HG03064 (cell line): ENCODE data around the gene CD27.
A peak's percentile ranks its signal among the peaks of the same experiment; 100 is the strongest.
"Not testable (repeated sequence)": the region's sequence is repeated elsewhere in the genome, so short reads cannot be mapped to it uniquely, and the experiment has no call there.

Experiments
- ATAC-seq: cut with Tn5 transposase; IDR thresholded peaks from one replicate; pipeline ENCODE4 v1.9.1; 2021; ENCODE audit warnings: low read depth; ENCODE audit not compliant: unreplicated experiment

CD27 gene

GRCh38 chr12:6444704-6445688 lies at the start of gene CD27:
Gene CD27, plus strand, starts transcription at chr12:6444955. Its CDS starts 141 bp downstream, at chr12:6445096.
- ATAC-seq: no peak

DNA sequence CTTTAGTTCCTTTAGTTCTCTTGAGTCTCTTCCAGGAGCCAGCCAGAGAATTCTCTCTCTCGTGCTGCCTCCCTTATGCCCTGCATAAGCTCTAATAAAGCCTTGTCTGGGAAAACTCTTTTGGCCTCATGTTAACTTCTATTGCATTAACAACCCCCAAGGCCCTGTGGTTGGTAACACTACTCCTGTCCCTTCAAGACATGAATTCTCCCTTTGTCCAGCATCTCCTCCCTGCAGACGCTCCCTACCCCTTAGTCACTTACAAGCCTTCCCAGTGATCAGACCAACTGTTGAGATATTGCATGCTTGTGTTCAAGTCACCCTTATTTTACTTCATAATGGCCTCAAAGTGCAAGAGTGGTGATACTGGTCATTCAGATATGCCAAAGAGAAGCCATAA lies 48.7 kb upstream of the CD27 start:
- no peak for ATAC-seq

- ATAC-seq: no peak
Observed at GRCh38 chr12:6399884-6400644, 44.7 kb upstream of the CD27 start.

- no peak for ATAC-seq
Observed at GRCh38 chr12:6404390-6404789, 40.4 kb upstream of the CD27 start.

DNA sequence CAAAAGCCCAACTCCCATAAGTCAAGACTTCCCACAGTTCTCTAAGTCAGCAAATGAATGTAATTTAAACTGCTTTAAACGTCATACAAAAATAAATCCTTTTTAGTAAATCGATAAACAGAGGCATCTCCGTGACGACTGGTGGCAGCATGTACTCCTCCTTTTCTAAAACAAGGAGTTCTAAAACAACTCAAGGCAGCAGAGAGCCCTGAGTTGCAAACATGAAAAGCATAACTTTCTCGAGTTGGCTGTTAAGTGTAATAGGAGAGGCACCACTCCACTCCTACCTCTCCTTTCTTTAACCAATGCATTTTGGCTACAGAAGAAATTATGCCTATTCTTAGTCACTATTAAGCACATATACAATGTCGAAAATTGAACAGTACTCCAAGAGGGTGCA lies 38.8 kb upstream of the CD27 start:
- no peak for ATAC-seq

DNA sequence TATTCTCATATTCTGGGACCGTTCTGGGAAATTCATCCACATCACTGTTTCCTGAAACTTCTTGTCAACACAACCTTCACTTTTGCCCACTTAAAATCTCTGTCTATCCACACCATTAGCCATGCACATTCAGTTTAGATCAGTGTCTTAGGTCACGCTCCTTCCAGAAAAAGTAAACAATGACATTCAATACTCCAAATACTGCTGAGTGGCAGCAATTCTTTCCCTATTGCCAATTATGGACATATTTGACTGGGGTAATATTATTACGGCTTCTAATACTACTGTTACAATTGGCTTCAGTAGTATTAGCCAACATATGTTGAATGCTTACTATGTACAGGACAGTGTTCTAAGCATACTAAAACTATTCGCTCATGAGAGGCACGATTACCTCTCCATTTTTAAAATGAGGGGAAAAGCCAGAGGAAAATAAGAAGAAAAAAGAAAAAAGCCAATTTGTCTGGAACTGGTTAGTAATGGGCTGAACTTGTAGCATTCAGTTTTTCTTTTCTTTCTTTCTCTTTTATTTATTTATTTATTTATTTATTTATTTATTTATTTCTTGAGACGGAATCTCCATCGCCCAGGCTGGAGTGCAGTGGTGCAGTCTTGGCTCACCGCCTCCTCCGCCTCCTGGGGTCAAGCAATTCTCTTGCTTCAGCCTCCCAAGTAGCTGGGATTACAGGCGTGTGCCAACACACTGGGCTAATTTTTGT lies 37.4 kb upstream of the CD27 start:
- no peak for ATAC-seq

DNA sequence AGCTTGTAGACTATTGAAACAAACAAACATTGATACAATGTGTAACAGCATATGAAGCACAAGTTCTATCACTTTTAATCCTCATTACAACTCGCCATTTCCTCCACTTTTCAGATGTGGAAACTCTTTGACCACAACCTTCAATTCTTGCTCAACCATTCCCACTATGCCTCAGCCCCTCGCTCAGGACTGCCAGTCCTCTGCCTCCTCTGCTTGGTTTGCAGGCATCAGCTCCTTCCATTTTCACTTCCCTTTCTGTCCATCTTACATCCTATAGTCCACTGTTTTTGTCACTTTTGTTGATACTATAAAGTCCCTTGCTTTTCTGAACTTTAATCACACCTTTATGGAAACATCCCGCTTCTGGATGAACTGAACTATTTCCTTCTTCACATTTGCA lies 28.2 kb upstream of the CD27 start:
- no peak for ATAC-seq

DNA sequence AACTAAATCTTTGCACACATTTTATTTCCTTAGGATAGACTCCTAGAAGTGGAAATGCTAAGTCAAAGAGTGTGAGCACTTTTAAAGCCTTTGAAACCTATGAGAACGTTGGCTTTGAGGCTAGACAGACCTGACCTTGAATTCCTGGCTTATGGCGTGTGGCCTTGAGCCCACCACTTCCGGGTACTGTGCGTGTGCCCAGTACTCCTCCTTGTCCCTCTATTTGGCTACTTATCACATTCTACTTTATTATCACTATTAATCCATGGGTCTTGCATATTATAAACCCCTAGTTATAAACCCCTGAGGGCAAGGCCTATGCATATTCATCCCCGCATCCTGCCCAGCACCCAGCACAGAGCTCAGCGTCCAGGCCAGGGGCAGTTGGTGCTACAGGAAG lies 26.0 kb upstream of the CD27 start:
- no peak for ATAC-seq

DNA sequence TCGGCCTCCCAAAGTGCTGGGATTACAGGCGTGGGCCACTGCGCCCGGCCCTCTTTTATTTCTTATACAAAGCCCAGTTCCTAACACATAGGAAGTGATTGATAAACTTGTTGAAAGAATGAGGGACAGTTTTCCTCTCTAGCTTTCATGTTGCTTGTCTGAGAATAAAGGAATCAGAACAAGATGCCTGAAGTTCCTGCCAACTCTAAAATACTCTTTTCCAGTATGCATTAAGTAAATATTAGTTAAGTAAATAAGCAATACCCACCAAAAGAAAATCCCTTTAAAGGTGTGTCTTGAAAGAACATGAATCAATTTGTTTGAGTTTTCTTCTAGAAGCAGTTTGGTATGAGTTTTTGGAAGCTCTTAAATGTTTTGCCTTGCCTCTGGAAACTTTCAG lies 24.4 kb upstream of the CD27 start:
- no peak for ATAC-seq

GRCh38 chr12:6423267-6424007 lies 21.3 kb upstream of the CD27 start:
- ATAC-seq: no peak

DNA sequence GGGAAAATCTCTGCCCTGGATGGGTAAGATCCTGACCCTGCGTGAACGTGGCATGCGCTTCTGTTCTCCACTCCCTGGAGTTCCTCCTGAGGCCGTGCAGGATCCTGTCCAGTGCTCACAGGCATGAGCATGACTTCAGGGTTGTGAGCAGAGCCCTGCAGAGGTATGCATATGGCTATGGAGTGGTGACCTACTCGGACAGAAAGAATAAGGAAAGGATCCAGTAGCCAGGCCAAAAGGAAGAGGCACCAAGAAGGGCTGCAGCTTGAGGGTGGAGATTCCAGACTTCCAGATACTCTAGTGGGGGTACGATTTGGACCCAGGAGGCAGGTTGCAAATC lies 20.8 kb upstream of the CD27 start:
- no peak for ATAC-seq

GRCh38 chr12:6424866-6425265 lies 19.9 kb upstream of the CD27 start:
- no peak for ATAC-seq

DNA sequence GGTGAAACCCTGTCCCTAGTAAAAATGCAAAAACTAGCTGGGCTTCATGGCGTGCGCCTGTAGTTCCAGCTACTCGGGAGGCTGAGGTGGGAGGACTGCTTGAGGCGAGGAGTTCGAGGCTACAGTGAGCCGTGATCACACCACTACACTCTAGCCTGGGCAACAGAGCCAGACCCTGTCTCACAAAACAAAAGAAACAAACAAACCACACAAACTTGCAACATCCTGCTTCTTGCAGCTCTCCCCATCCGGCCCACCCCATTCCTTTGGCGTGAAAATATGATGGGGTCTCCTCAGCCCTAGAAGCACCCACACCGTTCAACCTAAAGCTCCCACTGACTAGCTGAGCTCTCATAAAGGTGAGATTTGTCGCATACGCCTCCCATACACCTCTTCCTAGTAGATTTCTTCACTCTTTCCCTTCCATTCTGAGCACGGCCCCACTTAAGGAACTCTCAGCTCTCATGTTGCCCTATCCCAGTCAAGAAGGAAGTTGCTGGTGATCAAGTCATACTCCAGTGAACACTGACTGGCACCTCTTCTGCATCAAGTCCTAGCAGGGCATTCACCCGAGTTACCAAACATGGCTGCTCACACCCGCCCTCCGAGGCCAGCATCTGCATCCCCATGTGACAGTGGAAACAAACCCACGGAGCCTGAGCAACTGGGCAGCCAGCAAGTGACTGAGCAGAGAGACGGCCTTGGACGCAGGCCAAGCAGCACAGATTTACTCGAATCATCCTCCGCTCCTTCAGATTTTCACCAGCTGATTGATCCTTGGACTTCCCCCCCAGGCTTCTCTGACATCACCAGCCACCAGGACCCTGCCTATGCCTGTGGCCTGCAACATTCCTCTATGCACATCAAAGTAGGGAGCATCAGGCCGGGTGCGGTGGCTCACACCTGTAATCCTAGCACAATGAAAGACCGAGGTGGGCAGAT lies 18.9 kb upstream of the CD27 start:
- no peak for ATAC-seq

DNA sequence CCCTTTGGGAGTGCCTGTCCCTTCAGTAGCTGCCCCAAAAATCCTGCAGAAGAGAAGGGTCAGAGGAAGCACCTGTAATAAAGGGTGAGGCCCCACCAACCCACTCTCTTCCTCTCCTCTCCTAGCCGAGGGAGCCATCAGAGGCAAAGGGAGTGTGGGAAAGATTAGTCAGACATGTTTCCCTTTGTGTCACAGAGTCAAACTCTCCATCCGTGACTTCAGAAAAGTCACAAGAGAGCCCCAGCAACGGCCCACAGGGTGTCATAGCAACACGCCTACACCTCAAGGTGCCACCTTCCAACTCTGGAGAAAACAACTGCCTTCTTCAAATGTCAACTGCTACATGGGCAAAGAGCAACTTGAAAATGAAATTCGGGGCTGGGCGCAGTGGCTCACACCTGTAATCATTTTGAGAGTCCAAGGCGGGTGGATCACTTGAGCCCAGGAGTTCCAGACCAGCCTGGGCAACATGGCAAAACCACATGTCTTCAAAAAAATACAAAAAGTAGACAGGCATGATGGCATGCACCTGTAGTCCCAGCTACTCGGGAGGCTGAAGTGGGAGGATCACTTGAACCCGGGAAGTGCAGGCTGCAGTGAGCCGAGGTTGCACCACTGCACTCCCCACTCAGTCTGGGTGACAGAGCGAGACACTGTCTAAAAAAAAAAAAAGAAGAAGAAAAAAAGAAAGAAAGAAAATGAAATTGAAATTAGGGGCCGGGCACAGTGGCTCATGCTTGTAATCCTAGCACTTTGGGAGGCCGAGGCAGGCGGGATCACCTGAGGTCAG lies 17.7 kb upstream of the CD27 start:
- ATAC-seq: peak; percentile 57

DNA sequence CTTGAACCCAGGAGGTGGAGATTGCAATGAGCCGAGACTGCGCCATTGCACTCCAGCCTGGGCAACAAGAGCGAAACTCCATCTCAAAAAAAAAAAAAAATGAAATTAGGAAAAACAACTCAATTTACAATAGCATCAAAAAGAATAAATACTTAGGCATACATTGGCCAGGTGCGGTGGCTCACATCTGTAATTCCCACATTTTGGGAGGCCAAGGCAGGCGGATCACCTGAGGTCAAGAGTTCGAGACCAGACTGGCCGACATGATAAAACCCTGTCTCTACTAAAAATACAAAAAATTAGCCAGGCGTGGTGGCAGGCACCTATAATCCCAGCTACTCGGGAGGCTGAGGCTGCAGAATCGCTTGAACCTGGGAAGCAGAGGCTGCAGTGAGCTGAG lies 17.0 kb upstream of the CD27 start:
- not testable (repeated sequence) for ATAC-seq

DNA sequence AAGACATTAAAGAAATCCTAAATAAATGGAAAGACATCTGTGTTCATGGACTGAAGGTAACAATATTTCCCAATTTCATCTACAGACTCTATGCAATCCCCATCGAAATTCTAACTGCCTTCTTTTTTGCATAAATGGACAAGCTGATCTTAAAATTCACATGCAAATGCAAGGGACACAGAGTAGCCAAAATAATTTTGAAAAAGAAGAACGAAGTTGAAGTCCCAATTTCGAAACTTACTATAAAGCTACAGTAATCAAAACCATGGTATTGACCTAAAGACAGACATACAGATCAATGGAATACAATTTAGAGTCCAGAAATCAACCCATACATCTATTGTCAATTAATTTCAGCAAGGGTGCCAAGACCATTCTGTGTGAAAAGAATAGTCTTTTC lies 16.4 kb upstream of the CD27 start:
- no peak for ATAC-seq

DNA sequence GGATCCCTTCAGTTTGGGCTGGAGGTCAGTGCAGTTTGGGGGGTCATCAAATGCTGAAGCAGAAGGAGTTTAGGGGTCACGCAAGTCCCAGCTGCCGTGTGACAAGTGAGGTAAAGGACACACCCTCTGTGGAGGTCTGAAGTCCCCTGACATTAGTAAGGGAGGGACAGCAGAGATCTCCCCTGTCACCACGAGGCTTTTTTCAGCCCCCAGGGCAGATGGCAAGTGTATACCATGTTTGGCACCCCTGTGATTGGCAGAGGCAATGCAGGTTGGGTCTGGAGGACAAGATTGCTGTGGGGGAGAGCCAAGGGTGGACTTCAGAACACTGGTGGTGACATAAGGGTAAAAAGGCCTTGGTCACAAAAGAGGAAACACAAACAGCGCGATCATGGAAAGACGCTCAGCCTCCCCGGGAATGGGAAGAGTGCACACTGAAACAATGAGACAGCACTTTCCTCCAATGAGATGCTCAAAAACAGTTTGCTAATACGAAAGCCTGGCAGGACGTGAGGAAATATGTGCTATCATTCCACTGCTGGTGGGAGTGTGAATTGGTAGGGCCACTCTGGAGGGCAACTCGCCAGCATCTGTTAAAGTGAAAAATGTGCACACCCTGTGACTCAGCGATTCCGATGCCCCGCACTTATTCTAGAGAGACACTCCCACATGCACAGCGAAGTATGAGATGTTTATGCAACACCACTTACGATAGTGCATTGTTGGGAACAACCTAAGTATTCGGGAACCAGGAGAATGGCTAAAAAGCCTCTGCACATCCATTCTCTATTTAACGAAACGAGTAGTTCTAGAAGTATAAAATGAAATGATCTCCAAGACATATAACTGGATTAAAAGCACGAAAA lies 14.4 kb upstream of the CD27 start:
- no peak for ATAC-seq

DNA sequence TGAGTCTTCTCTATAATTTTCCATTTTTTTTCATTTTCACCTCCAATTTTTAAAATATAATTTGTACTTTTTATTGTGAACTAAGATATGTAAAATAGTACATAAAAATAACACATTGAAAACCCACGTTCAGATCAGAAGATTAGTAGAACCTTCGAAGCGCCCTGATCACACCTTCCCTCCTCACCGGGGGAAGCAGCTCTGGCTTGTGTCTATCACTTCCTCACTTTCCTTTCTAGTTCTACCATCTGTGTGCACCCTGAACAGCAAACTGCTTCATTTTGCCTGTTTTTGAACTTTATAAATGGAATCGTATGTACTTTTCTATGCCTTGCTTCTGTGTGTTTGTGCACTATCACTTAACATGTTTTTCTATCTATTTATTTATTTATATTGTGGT lies 11.8 kb upstream of the CD27 start:
- ATAC-seq: no peak
